Measurements from ENCODE around the gene FIZ1.

FIZ1 gene

DNA sequence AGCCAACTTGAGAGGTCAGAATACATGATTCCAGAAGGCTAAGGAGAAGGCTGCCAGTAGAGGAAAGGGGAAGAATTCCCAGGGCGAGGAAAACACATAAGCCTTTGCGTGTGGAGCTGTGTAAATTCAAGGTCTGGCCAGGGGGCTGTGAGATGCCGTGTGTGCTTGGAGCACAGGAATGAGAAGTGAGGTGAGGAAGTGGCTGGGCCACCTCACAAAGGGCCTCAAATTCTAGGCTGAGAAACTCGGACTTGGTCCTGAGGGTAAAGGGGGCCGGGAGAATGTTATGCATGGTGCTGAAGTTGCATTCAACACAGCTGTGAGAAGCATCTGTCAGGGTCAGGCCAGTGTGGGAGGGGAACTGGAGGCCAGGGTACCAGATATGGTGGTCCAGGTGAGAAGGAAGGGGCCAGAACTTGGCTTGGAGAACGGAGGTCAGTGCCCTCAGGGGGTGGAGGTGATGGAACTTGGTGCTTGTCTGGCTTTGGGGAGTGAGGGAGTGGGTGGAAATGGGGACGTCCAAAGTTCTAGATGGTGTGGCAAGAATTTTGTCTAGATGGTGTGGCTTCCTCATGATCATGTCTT, 36.6 kb upstream of the FIZ1 start:
- peak in 1 of 3 donors; percentile 16 for DNase-seq

DNA sequence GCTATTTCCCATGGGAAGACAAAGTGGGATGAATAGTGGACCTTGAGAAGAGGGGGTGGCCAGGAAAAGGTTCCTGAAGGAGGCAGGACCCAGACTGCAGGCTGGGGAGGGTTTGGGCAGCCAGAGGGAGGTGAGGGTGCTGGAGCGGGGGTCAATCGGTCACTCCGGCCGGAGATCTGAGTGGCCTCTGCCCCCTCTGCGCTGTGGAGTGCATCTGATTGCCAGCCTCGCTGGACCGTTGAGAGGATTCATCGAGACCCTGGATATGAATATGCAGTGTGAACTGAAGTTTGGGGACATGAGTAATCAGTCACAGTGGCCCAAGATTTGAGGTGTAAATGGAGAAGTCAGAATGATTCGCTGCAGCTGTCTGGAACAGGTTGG, 36.0 kb upstream of the FIZ1 start:
- peak in 1 of 3 donors; percentile 14 for DNase-seq

DNA sequence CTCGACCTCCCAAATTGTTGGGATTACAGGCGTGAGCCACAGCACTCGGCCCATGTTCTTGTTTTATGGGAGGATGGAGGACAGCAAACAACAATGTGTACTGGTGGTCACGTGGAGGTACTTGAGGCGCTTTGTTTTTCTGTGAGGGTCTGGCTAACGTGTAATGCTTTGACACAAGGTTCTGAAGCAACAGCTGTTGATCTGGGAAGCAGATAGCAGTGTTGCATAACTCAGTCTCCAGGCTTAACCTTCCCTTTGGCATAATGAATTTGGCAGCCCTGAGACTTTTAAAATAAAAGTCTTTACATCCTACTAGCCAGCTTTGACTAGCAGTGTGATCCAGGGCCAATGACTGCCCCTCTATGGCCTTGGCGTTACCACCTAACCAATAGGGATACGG, 34.5 kb upstream of the FIZ1 start:
- DNase-seq: no peak

- DNase-seq: peak; percentile 96 to 97 (median 97)
Measured at GRCh38 chr19:55632463-55632834, 33.1 kb upstream of the FIZ1 start.

DNA sequence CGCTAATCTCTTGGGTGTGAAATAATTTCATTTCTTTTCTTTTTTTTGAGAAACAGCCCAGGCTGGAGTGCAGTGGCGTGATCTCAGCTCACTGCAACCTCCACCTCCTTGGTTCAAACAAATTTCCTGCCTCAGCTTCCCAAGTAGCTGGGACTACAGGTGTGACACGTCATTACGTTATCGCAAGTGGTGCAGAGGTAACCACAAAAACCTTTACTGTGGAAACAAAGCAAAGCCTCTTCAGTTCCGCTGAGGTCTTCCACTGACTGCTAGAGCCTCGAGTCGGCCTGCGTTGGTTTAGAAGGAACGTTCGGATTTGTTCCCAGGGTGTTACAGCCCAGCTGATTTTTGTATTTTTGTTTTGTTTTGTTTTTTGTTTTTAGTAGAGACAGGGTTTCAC, 27.0 kb upstream of the FIZ1 start:
- no peak for DNase-seq

DNA sequence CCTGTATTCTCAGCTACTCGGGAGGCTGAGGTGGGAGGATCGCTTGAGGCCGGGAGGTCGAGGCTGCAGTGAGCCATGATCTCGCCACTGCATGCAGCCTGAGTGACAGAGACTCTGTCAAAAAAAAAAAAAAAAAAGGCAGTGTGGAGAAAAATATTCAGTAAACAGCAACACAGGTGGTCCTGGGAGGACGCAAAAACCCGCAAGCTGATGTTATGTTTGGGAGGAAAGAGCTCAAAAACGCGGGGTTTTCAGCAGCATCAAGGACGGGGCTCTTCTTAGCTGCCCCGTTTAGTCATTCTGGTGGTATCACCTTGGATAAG, 25.6 kb upstream of the FIZ1 start:
- no peak for DNase-seq

- peak; percentile 96 to 99 (median 99) for DNase-seq
Measured at GRCh38 chr19:55624109-55625003, 25.0 kb upstream of the FIZ1 start, which contains the start of gene ZNF784. ZNF784 (minus strand) TSS chr19:55624566; CDS start chr19:55624561, 5 bp downstream.

DNA sequence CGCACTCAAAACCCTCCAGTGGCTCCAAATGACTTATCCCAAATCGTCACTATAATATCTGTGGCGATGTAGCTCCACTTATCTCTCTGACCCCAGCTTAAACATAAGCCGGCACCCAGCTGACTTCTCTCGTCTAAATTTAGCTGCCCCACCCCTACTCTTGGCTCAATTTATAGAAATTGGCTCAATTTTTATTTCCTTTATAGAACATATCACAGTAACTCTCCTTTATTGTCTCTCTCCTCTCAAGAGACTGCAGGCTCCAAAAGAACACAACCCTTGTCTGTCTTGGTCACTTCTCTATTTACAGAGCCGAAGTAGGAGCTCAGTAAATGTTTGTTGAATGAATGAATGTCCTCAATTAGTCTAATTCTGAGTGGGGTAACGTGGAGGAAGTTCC, 24.2 kb upstream of the FIZ1 start:
- DNase-seq: no peak

GRCh38 chr19:55623130-55623529, 23.8 kb upstream of the FIZ1 start:
- DNase-seq: no peak

GRCh38 chr19:55622242-55622969, 23.1 kb upstream of the FIZ1 start:
- DNase-seq: no peak

DNA sequence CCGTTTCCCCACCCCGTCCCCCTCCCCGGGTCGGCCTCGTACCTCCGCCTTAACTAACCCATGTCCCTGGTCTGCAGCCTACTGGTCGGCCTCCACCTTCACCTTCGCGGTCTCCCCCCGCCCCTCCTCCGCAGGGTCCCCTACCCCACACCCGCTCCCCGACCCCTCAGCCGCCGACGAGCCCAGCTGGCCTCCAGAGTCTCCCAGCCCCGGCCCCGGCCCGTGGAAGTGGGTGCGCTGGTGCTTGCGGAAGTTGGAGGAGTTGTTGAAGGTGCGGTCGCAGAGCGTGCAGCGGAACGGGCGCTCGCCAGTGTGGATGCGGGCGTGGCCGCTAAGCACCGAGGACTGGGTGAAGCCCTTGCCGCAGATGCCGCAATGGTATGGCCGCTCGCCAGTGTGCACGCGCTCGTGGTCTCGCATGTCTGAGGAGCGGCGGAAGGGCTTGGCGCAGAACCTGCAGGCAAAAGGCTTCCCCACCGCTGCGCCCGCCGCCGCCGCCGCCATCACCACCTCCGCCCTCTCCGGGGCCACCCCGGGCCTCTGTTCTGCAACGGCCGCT, 22.4 kb upstream of the FIZ1 start:
- no peak for DNase-seq

DNA sequence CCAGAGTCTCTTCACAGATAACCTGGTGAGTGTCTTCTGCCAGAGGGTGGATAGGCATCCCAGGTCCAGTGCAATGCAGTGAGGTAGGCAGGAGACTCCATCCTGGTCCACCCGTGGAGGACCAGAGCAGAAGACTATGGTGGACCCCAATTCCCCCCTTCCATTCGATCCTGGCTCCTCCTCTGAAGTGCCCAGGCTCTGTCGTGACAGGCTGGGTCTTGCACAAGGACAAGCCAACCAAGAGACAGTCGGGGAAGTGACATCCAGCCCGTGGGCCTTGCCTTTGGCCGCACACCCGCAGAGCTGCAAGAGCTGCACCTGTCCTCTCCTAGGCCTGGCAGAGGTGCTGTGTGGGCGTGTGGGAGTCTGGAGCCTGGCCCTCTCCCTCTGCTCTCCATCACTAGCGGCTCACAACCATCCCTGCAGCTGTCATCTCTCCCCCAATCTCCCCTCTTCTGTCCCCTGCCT, 21.9 kb upstream of the FIZ1 start:
- DNase-seq: no peak

DNA sequence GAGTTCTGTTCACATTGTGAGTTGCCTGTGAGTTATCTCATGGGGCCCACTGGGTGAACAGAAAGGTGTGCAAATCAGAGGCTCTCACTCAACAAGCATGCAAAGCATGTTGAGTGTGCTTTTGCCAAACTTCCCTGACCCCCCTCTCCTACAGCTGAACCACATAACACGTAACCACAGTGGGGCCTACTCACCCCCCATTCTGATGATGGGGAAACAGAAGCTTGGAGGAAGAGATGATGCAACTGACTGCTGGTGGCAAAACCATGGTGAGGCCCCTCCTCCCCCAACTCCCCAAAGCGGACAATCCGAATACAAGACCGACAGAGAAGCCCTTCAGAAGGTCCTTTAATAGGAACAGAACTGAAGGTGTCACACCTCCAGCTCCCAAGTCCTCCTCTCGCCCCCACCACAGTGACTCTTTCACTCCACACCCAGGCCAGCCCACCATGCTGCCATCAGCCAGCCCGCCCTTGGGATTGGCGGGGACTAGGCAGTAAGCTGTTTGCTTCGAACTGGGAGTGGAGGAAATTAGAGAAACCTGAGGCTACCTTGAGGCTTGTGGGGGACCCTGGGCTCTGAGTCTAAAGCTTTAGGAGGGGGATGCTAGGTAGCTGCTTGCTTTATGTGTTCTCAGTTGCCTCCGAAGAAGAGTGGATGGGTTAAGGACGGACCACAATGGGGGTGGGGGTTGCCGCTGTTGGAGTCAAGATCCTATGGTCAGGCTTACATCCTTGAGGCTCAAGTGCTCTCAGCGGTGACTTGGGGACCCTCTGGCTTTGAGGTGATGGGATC, 21.3 kb upstream of the FIZ1 start:
- peak; percentile 67 to 77 (median 73) for DNase-seq

DNA sequence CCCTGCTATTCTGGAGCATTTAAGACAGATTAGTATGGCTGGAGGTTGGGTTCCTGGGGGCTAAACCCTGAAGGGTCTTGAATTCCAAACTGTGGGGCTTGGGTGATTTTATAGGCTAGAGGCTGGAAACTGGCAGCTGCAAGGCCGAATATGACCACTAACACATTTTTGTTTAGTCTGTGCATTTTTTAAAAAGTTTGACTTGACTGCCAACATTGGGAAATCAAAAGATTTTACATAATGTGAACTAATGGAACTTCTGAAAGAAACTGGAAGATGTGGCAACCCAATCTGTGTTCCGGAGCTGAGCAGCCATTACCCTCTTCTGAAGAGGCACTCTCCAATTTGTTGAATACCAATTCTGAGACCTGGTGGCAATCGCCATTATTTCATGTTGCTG, 20.0 kb upstream of the FIZ1 start:
- DNase-seq: peak in 2 of 3 donors; percentile 45 to 48

DNA sequence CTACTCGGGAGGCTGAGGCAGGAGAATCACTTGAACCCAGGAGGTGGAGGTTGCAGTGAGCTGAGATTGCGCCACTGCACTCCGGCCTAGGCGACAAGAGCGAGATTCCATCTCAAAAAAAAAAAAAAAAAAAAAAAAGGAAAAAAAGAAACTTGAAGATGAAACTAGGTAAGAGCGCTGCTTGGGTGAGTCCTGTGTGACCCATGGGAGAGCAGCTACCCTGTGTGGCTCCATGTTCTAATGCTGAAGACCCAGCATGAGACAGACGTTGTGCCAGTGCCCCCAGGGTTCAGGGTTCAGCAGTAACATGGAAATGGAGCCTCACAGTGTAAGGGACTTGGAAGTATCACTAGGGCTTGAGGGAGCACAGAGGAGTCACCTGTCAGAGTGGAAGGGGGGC, 19.1 kb upstream of the FIZ1 start:
- no peak for DNase-seq

- DNase-seq: no peak
Measured at GRCh38 chr19:55617426-55617825, 18.1 kb upstream of the FIZ1 start.

DNA sequence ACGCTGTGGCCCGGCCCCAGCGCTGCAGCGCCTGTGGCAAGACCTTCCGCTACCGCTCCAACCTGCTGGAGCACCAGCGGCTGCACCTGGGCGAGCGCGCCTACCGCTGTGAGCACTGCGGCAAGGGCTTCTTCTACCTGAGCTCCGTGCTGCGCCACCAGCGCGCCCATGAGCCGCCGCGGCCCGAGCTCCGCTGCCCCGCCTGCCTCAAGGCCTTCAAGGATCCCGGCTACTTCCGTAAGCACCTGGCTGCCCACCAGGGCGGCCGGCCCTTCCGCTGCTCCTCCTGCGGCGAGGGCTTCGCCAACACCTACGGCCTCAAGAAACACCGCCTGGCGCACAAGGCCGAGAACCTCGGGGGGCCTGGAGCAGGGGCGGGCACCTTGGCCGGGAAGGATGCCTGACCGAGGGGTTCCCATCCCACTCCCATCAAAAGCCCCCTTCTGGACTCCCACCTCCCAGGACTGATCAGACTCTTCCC, 17.1 kb upstream of the FIZ1 start:
- DNase-seq: no peak

- DNase-seq: no peak
Measured at GRCh38 chr19:55615543-55616394, 16.5 kb upstream of the FIZ1 start.

DNA sequence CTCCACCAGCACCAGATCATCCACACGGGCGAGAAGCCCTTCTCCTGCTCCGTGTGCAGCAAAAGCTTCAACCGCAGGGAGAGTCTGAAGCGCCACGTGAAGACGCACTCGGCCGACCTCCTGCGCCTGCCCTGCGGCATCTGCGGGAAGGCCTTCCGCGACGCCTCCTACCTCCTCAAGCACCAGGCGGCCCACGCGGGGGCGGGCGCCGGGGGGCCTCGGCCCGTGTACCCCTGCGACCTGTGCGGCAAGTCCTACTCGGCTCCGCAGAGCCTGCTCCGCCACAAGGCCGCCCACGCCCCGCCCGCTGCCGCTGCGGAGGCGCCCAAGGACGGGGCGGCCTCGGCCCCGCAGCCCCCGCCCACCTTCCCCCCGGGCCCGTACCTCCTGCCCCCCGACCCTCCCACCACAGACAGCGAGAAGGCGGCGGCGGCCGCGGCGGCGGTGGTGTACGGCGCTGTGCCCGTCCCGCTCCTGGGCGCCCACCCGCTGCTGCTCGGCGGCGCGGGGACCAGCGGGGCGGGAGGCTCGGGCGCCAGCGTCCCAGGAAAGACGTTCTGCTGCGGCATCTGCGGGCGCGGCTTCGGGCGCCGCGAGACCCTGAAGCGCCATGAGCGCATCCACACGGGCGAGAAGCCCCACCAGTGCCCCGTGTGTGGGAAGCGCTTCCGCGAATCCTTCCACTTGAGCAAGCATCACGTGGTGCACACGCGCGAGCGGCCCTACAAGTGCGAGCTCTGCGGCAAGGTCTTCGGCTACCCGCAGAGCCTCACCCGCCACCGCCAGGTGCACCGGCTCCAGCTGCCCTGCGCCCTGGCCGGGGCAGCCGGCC, 15.6 kb upstream of the FIZ1 start:
- no peak for DNase-seq

DNA sequence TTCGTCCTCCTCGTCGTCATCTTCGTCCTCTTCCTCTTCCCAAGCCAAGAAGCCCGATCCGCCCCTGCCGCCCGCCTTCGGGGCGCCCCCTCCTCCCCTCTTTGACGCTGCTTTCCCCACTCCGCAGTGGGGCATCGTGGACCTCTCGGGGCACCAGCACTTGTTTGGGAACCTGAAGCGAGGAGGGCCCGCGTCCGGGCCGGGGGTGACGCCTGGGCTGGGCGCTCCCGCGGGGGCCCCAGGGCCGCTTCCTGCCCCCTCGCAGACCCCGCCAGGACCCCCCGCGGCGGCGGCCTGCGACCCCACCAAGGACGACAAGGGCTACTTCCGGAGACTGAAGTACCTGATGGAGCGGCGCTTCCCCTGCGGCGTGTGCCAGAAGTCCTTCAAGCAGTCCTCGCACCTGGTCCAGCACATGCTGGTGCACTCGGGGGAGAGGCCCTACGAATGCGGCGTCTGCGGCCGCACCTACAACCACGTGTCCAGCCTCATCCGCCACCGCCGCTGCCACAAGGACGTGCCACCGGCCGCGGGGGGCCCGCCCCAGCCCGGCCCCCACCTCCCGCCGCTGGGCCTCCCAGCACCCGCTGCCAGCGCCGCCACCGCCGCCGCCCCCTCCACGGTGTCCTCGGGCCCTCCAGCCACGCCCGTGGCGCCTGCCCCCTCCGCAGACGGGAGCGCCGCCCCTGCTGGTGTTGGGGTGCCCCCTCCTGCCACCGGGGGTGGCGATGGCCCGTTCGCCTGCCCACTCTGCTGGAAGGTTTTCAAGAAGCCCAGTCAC, 14.8 kb upstream of the FIZ1 start:
- no peak for DNase-seq

Data from suppressor macrophage treated with lipopolysaccharide for 1 hour (primary cell).